Retinal pigment epithelial cell (primary cell): ENCODE measurements around the gene SPAG4.
A peak's percentile ranks its signal among the peaks of the same experiment; 100 is the strongest.

Source experiments
- DNase-seq: peaks from one replicate; pipeline ENCODE4 v3.0.0-alpha.2; 2010; ENCODE audit warnings: low read depth
- H3K4me3 ChIP-seq: 2 replicates; pipeline ENCODE4 v1.5.1; 2011; ENCODE audit warnings: mild to moderate bottlenecking, low read length, control low read depth, moderate library complexity
- CTCF ChIP-seq: conservative IDR thresholded peaks from 2 replicates; pipeline ENCODE4 v1.5.1; 2011; ENCODE audit warnings: low read depth, low read length, control low read depth, inconsistent platforms

The SPAG4 gene

GRCh38 chr20:35621560-35621946, 5.9 kb downstream of the SPAG4 start:
- DNase-seq, result no peak
- TF ChIP-seq CTCF, result peak; percentile 0
- no peak overlapping the region for H3K4me3 ChIP-seq

GRCh38 chr20:35625584-35626385, 10.2 kb downstream of the SPAG4 start:
- TF ChIP-seq CTCF, result no peak
- no peak for DNase-seq
- H3K4me3 ChIP-seq, result no peak overlapping the region

GRCh38 chr20:35626386-35627001, 10.9 kb downstream of the SPAG4 start:
- H3K4me3 ChIP-seq, result no peak overlapping the region
- TF ChIP-seq CTCF, result no peak
- no peak for DNase-seq

- TF ChIP-seq CTCF, result no peak
- no peak overlapping the region for H3K4me3 ChIP-seq
- DNase-seq, result no peak
Measured at GRCh38 chr20:35627121-35627520, 11.5 kb downstream of the SPAG4 start.

- DNase-seq, result no peak
- TF ChIP-seq CTCF, result no peak
- H3K4me3 ChIP-seq, result no peak overlapping the region
Measured at GRCh38 chr20:35629427-35630145, 14.0 kb downstream of the SPAG4 start.

GRCh38 chr20:35630636-35631035, 15.0 kb downstream of the SPAG4 start:
- H3K4me3 ChIP-seq, result no peak overlapping the region
- TF ChIP-seq CTCF, result no peak
- DNase-seq, result no peak
